ENCODE data around the gene SLCO2A1.

SLCO2A1 gene

DNA sequence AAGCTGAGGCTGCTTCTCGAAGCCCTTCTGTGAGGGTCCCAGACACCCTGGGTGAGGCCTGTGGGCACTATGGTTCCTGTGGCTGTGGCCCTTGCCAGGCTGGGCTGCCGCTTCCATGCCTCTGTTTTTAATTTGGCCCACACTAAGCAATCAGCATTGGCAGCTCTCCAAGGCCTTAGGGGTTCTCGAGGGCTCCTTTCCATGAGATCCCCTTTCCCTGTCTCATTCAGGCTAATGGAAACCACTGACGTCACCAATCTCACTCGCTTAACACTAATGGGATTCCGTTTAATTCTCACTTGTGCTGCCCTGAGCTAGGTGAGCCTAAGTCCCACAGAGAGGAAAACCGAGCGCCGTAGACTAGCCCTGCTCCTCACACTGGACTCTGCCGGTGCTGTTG is 73.8 kb downstream of the SLCO2A1 start:
- DNase-seq (ENCODE audit: low read depth in 3 of 3, low spot score in 1 of 3) = no peak

DNA sequence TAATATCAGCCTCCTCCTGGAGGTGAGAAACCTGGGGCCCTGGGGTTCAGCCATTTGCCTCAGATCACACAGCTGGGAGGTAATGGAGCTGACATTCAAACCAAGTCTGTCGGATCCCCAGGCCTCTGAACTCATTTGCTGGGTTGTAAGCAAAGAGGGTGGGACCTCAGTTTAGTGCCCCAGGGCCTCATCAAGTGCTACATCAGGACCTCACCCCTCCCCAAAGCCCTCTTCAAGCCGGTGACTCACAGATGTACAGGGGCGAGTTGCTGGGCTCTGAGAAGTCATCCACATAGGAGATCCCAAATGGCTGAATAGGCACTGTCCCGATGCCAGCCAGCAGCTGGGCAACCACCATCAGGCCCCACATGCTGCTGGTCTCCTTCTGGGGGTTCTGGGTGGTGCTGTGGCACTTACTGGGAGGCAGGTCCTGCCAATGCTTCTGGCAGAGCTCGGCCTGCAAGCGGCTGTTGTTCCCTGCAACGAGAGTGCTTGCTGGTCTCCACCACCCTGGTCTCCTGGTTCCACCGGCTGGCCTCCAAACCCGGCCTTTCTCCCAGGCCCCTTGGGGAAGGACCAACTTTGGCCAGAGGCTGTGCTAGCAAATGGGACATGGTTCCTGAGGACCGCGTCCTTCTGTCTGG is 74.9 kb downstream of the SLCO2A1 start:
- DNase-seq (ENCODE audit: low read depth in 3 of 3, low spot score in 1 of 3) = no peak

- no peak for DNase-seq (ENCODE audit: low read depth in 3 of 3, low spot score in 1 of 3)
Observed at GRCh38 chr3:133953297-133953696, 76.4 kb downstream of the SLCO2A1 start.

DNA sequence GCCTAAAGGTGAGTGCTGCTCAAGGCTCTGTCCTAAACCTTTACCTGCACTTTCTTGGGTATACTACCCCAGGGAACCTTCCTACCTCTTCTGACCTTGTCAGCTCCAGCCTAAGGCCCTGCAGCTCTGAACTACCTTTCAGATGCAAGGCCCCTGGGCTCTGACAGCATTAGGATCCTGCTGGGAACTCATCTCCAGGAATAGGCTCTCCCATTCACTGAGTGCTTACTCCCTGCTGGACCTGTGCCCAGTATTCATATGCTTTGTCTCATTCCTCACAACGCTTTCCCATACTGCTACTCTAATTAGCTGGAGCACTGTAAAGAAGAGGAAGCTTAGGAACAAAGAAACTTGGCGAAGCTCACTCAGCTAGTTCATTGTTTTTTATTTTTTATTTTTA is 80.3 kb downstream of the SLCO2A1 start:
- DNase-seq (ENCODE audit: low read depth in 3 of 3, low spot score in 1 of 3) = no peak

DNA sequence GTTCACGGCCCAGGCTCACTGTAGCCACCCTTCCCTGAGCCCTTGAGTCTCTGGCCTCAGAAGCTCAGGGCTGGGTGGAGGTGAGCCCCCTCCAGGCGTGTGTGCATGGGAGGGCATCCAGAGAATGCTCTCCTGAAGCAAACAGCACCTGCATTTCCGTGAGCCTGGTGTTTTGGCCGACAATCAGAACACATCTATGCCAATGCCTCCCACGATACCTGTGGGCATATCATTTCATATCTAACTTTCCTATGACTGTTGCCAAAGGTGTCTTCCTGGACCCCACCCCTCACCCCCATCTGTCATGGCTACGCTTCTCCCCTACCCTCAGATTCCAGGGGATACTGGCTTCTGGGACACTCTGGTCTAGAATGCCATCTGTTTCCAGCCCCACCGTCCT is 80.7 kb downstream of the SLCO2A1 start:
- no peak for DNase-seq (ENCODE audit: low read depth in 3 of 3, low spot score in 1 of 3)

GRCh38 chr3:133948131-133948810 is 81.5 kb downstream of the SLCO2A1 start:
- no peak for DNase-seq (ENCODE audit: low read depth in 3 of 3, low spot score in 1 of 3)

DNA sequence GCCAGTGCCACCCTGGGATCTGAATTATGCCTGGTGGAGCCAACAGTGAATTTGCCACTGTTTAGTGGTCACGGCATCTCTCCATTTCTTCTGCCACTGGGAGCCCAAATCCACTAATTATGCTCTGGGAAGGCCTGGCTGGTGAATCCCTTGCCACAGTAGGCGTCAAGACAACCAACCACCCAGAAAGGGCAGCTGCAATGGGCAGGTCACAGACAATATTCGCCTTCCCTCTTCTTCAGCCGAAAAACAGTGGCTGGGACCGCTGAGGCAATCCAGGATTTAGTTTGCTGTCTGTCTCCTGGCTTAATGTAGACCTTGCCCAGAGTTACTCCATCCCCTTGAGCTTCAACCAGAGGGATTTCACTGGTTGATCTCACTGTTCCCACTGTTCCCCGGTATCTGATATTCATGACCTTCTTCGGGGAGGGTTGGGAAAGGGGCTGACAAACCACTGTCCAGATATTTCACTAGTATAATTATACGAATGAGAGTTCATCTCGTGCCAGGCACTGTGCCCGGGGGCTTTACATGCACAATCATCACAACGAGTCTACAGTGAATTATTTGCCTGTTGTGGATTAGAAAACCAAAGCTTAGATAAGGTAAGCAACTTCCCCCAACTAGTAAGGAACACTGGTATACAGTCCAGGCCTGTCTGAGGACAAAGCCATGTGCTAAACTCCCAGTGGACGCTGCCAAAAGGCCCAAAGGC is 84.2 kb downstream of the SLCO2A1 start:
- DNase-seq (ENCODE audit: low read depth in 3 of 3, low spot score in 1 of 3) = no peak

DNA sequence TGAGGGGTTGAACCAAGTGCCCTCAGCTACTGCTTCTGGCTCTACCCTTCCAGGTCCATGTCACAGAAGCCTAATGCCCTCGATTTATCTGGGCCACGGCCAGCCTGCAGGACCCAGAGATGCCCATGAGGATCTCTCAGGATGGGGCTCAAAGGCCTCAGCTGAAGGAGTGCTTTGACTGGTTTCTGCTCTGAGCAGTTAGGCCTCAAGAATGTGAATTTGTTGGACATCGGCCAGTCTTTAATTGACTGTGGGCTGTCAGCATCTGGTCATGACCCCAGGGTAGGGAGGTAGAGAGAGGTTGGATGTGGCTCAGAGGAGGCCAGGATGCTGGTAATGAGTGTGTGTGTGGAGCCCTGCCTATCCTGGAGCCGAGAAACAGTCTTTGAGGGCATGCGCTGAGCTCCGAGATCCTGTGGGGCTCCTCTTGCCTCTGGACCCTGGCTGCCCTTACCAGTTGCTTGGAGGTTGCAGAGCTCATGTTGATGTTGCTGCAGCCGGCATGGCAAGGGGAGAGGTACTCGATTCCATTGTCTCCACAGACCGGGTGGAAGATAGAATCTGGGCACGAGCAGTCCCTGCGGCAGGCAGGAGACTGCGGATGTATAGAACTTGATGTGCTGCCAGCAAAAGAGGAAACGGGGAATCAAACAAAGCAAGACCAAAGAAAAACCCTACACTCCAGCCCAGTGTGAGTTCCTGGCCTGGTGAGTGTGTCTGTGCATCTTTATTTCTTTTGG is 84.9 kb downstream of the SLCO2A1 start:
- no peak for DNase-seq (ENCODE audit: low read depth in 3 of 3, low spot score in 1 of 3)

DNA sequence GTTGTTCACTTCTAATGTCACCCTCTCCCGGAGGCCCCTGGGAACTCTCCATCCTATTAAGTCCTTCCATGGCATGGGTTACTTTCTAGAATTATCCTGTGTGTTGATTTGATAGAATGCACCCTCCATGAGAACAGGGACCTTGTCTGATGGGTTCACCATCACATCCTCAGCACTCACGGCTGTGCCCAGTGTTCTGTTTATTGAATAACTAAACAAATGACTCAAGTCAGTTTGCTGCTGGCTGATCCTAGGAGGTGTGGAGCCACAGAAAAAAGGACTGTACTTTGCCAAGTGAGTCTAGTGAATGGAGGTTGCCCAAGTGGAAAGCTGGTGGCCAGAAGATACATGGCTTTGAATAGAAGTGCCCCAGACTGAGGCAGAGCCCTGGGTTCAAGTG is 85.5 kb downstream of the SLCO2A1 start:
- DNase-seq (ENCODE audit: low read depth in 3 of 3, low spot score in 1 of 3) = no peak

- DNase-seq (ENCODE audit: low read depth in 3 of 3, low spot score in 1 of 3) = no peak
Observed at GRCh38 chr3:133943639-133944141, 86.0 kb downstream of the SLCO2A1 start.

DNA sequence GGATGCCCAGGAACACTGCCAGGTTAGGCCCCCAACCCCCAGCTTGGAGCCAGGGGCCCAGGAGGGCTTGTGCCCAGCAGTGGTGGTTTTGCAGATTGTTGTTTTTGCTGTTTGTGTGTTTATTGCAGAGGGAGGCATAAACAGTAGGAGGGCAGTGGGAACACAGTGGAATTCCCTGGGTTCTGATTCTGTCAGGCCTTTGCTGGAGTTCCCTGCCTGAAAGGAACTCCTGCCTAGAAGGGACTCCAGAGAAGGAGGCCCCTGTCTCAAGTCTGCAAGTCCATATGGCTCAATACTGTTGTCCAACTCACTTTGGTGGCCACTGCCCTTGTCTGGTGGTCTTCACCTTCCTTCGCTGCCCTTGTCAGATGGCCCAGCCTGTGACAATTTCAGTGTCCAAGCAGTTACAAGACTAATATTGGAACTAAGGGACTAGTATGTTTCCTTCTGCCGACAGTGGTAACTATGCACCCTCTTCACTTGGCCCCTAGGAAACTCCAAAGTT is 86.6 kb downstream of the SLCO2A1 start:
- DNase-seq (ENCODE audit: low read depth in 3 of 3, low spot score in 1 of 3) = no peak

GRCh38 chr3:133941415-133941821 is 88.3 kb downstream of the SLCO2A1 start:
- DNase-seq (ENCODE audit: low read depth in 3 of 3, low spot score in 1 of 3) = no peak

GRCh38 chr3:133940536-133940935 is 89.2 kb downstream of the SLCO2A1 start:
- no peak for DNase-seq (ENCODE audit: low read depth in 3 of 3, low spot score in 1 of 3)

DNA sequence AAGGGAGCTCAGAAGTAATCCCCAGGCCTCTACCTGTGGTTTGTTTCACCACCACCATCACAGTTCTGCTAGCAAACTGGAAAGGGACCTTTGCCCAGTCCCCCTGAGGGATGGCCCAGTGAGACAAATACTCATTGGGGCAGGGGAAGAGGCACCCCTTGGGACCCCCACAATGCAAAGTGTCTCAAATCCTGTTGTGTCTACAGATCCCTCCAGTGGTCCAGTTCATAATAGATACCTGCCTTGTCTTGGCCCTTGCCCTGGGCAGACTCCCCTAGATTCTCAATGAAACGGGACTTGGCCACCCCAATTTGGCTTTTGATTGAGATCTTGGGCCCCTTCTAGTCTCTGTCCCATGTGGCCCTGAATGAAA is 90.3 kb downstream of the SLCO2A1 start:
- no peak for DNase-seq (ENCODE audit: low read depth in 3 of 3, low spot score in 1 of 3)

DNA sequence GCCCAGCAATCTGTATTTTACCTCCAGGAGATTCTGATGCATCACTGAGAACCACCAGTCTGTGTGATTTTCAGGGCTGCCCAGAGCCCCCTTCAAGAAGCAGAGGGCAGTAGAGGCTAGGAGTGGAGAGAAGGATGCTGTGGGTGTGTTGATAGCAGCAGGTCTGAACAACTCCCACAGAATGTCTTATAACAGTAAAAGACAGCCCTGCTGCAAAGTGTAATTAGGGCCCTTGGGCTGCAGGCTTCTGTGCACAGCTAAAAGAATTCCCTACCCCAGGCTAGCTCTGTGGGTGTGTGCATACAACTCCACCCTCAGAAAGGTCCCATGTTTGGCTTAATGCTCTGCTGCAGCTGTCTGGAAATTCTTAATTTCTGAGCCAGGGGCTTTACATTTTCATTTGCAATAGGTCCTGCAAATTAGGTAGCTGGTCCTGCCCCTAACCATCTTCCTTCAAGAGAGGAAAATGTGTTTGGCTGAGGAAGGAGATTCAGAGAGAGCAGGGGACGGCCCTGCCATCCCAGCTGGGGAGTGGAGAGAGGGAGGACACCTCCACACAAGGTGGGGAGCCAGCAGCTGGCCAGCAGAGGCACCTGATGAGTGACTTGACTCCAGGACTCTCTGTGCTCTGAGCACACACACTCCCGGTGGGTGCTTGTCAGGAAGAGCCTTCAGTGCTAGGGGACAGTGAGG is 90.8 kb downstream of the SLCO2A1 start:
- DNase-seq (ENCODE audit: low read depth in 3 of 3, low spot score in 1 of 3) = no peak

- no peak for DNase-seq (ENCODE audit: low read depth in 3 of 3, low spot score in 1 of 3)
Observed at GRCh38 chr3:133937756-133938601, 91.7 kb downstream of the SLCO2A1 start.

GRCh38 chr3:133937061-133937686 is 92.6 kb downstream of the SLCO2A1 start:
- DNase-seq (ENCODE audit: low read depth in 3 of 3, low spot score in 1 of 3) = no peak

GRCh38 chr3:133935843-133936769 is 93.6 kb downstream of the SLCO2A1 start:
- no peak for DNase-seq (ENCODE audit: low read depth in 3 of 3, low spot score in 1 of 3)

Data from stimulated activated CD4-positive, alpha-beta T cell treated with anti-CD3 and anti-CD28 coated beads, TNF-alpha, amount 100 ng/mL, for 1 hour (primary cell).